ENCODE data around the gene GRIK1.
A peak's percentile ranks its signal among the peaks of the same experiment; 100 is the strongest.

Gene GRIK1

DNA sequence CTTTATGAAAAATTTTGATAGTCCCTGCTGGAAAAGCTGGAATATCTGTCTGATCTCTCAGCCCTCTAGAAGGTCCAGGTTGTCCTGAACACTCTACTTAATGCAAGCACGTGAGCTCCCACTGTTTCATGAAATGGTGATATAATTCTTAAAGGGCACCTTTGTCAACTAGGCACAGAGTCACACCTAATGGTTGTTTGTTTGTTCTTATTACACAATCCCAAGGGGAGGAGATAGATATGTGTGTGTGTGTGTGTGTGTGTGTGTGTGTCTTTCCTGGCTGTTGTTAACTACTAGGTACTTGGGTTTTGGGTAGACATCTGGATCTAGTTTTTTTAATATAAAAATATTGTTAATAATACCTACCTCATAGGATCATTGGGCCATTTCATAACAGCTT lies 63.9 kb downstream of the GRIK1 start:
- H3K4me3 ChIP-seq (ENCODE audit: low read length) = no peak overlapping the region
- no peaks in the 10 kb centered on the region for H3K36me3 ChIP-seq (ENCODE audit: control insufficient read depth, insufficient read depth, low read length)
- H3K27me3 ChIP-seq (ENCODE audit: control insufficient read depth, insufficient read depth, low read length) = no peaks in the 10 kb centered on the region
- H3K4me1 ChIP-seq (ENCODE audit: control insufficient read depth, insufficient read depth, low read length) = no peaks in the 10 kb centered on the region
- H3K9me3 ChIP-seq (ENCODE audit: control insufficient read depth, insufficient read depth, low read length) = no peaks in the 10 kb centered on the region
- no CpG with 5 or more reads among the region's 1 CpG for WGBS (ENCODE audit: insufficient coverage, insufficient read length)
- no peak for DNase-seq (ENCODE audit: low read depth, low spot score)
- H3K27ac ChIP-seq (ENCODE audit: low read length) = no peak overlapping the region

DNA sequence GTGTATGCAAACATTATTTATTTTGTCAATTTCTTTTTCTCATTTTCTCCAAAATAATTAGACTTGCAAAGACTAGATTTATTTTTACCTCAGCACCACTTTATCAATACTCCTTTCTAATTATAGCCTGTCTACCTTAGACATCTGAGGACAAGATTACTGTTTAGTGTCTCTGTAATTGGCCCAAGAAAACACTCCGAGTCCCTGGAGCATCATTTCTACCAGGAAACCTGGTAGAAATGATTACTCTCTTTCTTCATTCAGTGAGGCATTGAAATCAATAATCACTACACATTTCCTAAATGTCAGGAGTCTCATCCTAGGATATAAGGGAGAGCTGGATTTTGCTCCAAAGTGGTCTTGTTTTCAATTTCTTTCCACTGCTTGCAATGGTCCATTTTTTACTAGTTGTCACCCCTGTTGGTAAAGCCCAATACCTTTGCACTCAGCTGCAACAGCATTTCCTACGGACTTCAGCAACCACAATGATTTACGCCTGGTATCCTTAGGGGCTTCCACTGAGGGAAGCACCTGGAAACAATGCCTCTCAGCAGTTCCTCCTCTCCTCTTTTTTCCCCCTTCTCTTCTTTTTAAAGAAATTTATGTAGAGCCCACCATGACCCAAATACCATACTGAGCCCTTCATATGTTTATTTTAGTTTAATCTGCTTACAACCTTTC lies 64.6 kb downstream of the GRIK1 start:
- no peaks in the 10 kb centered on the region for H3K4me1 ChIP-seq (ENCODE audit: control insufficient read depth, insufficient read depth, low read length)
- no peaks in the 10 kb centered on the region for H3K9me3 ChIP-seq (ENCODE audit: control insufficient read depth, insufficient read depth, low read length)
- WGBS (ENCODE audit: insufficient coverage, insufficient read length) = no CpG with 5 or more reads among the region's 3 CpGs
- H3K4me3 ChIP-seq (ENCODE audit: low read length) = no peak overlapping the region
- H3K36me3 ChIP-seq (ENCODE audit: control insufficient read depth, insufficient read depth, low read length) = no peaks in the 10 kb centered on the region
- H3K27me3 ChIP-seq (ENCODE audit: control insufficient read depth, insufficient read depth, low read length) = no peaks in the 10 kb centered on the region
- DNase-seq (ENCODE audit: low read depth, low spot score) = no peak
- no peak overlapping the region for H3K27ac ChIP-seq (ENCODE audit: low read length)

DNA sequence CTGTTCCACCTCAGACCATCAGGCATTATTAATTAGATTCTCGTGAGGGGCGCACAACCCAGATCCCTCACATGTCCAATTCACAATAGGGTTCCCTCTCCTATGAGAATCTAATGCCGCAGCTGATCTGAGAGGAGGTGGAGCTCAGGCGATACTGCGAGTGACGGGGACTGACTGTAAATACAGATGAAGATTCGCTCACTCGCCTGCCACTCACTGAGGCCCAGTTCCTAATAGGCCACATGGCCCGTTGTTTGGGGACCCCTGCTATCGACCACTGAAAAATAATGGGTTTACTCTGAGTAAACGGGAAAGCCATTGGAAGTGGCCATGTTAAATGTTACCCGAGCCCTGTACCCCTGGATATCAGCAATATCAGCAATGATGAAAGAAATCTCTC lies 65.9 kb downstream of the GRIK1 start:
- H3K27me3 ChIP-seq (ENCODE audit: control insufficient read depth, insufficient read depth, low read length) = no peaks in the 10 kb centered on the region
- H3K4me3 ChIP-seq (ENCODE audit: low read length) = no peak overlapping the region
- no peaks in the 10 kb centered on the region for H3K9me3 ChIP-seq (ENCODE audit: control insufficient read depth, insufficient read depth, low read length)
- H3K36me3 ChIP-seq (ENCODE audit: control insufficient read depth, insufficient read depth, low read length) = no peaks in the 10 kb centered on the region
- H3K4me1 ChIP-seq (ENCODE audit: control insufficient read depth, insufficient read depth, low read length) = no peaks in the 10 kb centered on the region
- WGBS (ENCODE audit: insufficient coverage, insufficient read length) = no CpG with 5 or more reads among the region's 12 CpGs
- DNase-seq (ENCODE audit: low read depth, low spot score) = no peak
- no peak overlapping the region for H3K27ac ChIP-seq (ENCODE audit: low read length)

DNA sequence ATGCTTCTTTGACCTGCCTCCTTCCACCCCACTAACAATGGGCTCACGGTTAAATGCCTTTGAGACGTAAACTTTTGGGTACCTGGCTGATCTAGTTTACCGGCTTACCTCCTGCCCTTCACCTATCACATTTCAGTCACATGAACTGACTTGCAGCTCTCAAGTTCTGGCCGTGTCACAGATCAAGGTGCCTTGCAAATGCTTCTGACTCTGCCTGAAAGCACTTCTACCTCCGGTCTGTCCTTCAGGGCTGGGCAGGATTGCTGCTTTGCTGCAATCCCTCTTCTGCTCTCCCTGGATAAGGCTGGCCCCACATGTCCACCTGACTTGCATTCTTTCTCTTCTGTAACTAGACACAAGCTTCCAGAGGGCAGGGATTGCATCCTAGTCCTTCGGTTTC lies 69.0 kb downstream of the GRIK1 start:
- Histone ChIP-seq H3K4me1 (ENCODE audit: control insufficient read depth, insufficient read depth, low read length) (no peaks in the 10 kb centered on the region), H3K27me3 (ENCODE audit: control insufficient read depth, insufficient read depth, low read length) (no peaks in the 10 kb centered on the region), H3K4me3 (ENCODE audit: low read length) (no peak overlapping the region), H3K27ac (ENCODE audit: low read length) (no peak overlapping the region), H3K9me3 (ENCODE audit: control insufficient read depth, insufficient read depth, low read length) (no peaks in the 10 kb centered on the region), H3K36me3 (ENCODE audit: control insufficient read depth, insufficient read depth, low read length) (no peaks in the 10 kb centered on the region)
- WGBS (ENCODE audit: insufficient coverage, insufficient read length) = no CpG with 5 or more reads among the region's 6 CpGs
- DNase-seq (ENCODE audit: low read depth, low spot score) = peak; percentile 16

DNA sequence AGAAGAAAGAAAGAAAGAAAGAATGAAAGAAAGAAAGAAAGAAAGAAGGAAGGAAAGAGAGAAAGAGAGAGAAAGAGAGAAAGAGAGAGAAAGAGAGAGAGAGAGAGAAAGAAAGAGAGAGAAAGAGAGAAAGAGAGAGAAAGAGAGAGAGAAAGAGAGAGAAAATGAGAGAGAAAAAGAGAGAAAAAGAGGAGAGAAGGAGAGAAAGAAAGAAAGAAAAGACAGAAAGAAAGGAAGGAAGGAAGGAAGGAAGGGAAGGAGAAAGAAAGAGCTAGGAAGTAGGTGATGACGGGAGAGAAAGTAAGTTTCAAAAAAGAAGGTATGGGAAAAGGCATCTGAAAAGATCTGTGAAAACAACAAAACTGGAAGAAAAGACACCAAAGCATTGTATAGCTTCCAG lies 72.0 kb downstream of the GRIK1 start:
- WGBS (ENCODE audit: insufficient coverage, insufficient read length) = 100% methylated on average over 1 of the region's 1 CpG
- Histone ChIP-seq H3K9me3 (ENCODE audit: control insufficient read depth, insufficient read depth, low read length) (no peaks in the 10 kb centered on the region), H3K36me3 (ENCODE audit: control insufficient read depth, insufficient read depth, low read length) (no peaks in the 10 kb centered on the region), H3K4me3 (ENCODE audit: low read length) (no peak overlapping the region), H3K4me1 (ENCODE audit: control insufficient read depth, insufficient read depth, low read length) (no peaks in the 10 kb centered on the region), H3K27me3 (ENCODE audit: control insufficient read depth, insufficient read depth, low read length) (no peaks in the 10 kb centered on the region), H3K27ac (ENCODE audit: low read length) (no peak overlapping the region)
- no peak for DNase-seq (ENCODE audit: low read depth, low spot score)

DNA sequence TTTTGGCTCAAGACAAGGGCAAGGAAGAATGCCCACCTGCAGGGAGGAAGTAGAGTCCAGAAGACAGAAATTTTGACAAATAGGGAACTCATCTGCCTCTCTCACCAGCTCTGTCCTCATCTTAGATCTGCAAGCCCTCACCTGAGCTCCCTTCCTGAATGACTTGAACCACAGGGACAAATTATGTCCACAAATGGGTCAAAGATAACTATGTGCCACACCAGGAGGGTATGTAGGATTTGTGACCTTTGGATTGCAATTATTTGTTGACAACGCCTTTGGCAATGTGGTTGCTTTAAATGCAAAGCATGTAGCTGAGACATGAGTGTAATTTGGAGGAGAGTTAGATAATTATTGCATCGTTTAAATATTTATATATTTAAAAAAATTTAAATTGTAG lies 79.5 kb downstream of the GRIK1 start:
- H3K36me3 ChIP-seq (ENCODE audit: control insufficient read depth, insufficient read depth, low read length) = no peaks in the 10 kb centered on the region
- no peaks in the 10 kb centered on the region for H3K9me3 ChIP-seq (ENCODE audit: control insufficient read depth, insufficient read depth, low read length)
- WGBS (ENCODE audit: insufficient coverage, insufficient read length) = no CpG with 5 or more reads among the region's 2 CpGs
- H3K4me3 ChIP-seq (ENCODE audit: low read length) = no peak overlapping the region
- DNase-seq (ENCODE audit: low read depth, low spot score) = no peak
- H3K27ac ChIP-seq (ENCODE audit: low read length) = no peak overlapping the region
- no peaks in the 10 kb centered on the region for H3K27me3 ChIP-seq (ENCODE audit: control insufficient read depth, insufficient read depth, low read length)
- H3K4me1 ChIP-seq (ENCODE audit: control insufficient read depth, insufficient read depth, low read length) = no peaks in the 10 kb centered on the region

DNA sequence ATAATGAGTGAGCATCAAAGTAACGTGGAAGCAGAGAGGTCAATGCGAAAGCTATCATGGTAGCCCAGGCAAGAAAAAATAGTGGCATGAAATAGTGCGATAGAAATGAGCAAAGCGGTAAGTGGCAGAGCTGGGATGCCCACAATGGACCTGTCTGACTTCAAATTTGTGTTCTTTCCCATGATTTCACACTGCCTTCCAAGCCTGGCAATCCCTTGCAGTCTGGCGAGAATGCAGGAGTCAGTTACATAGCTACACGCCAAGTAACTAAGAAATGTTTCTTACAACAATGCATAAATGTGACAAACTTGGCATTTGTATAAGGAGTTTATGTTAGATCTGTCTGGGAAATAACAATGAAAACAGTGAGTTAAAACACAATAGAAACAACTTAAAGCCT lies 82.6 kb downstream of the GRIK1 start:
- Histone ChIP-seq H3K4me1 (ENCODE audit: control insufficient read depth, insufficient read depth, low read length) (no peaks in the 10 kb centered on the region), H3K27me3 (ENCODE audit: control insufficient read depth, insufficient read depth, low read length) (no peaks in the 10 kb centered on the region), H3K36me3 (ENCODE audit: control insufficient read depth, insufficient read depth, low read length) (no peaks in the 10 kb centered on the region), H3K9me3 (ENCODE audit: control insufficient read depth, insufficient read depth, low read length) (no peaks in the 10 kb centered on the region), H3K4me3 (ENCODE audit: low read length) (no peak overlapping the region), H3K27ac (ENCODE audit: low read length) (no peak overlapping the region)
- no CpG with 5 or more reads among the region's 6 CpGs for WGBS (ENCODE audit: insufficient coverage, insufficient read length)
- DNase-seq (ENCODE audit: low read depth, low spot score) = no peak

DNA sequence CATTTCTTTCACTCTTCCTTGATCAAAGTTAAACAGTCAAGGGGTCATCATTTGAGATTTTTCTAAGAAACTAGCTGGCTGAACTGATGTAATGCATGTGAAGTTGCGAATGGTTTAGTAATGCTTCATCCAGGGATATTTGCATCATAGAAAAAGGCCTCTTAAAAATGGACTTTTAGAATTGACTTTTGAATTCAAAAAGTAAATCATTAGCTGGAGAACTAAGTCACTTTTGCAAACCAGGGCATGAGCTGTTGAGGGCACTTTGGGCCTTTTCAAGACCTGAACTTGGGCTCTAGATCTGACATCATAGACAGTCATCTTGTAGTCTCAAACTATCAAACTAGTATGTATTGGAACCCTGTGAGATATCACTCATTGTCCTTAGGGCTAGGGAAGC lies 85.0 kb downstream of the GRIK1 start:
- H3K9me3 ChIP-seq (ENCODE audit: control insufficient read depth, insufficient read depth, low read length) = no peaks in the 10 kb centered on the region
- no peak for DNase-seq (ENCODE audit: low read depth, low spot score)
- H3K36me3 ChIP-seq (ENCODE audit: control insufficient read depth, insufficient read depth, low read length) = no peaks in the 10 kb centered on the region
- H3K27ac ChIP-seq (ENCODE audit: low read length) = no peak overlapping the region
- no peaks in the 10 kb centered on the region for H3K4me1 ChIP-seq (ENCODE audit: control insufficient read depth, insufficient read depth, low read length)
- no CpG with 5 or more reads among the region's 1 CpG for WGBS (ENCODE audit: insufficient coverage, insufficient read length)
- H3K4me3 ChIP-seq (ENCODE audit: low read length) = no peak overlapping the region
- H3K27me3 ChIP-seq (ENCODE audit: control insufficient read depth, insufficient read depth, low read length) = no peaks in the 10 kb centered on the region

DNA sequence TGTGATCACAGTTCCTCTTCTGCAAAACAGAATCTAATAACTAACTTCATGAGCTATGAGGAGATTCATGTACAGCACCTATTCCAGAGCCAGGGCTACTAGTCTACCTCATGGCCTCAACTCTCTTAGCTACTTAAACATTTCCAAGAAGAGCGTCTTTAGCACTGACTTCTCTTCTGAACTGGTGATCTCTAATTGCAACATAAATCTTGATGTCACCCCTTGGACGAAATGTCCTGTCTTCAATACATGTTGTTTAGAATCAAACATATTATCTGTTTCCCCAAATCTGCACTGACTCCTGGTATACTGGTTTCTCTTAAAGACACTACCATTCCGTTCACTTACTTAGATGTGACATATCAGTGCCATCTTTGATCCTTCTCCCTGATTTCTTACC lies 88.2 kb downstream of the GRIK1 start:
- Histone ChIP-seq H3K9me3 (ENCODE audit: control insufficient read depth, insufficient read depth, low read length) (no peaks in the 10 kb centered on the region), H3K4me1 (ENCODE audit: control insufficient read depth, insufficient read depth, low read length) (no peaks in the 10 kb centered on the region), H3K27ac (ENCODE audit: low read length) (no peak overlapping the region), H3K4me3 (ENCODE audit: low read length) (no peak overlapping the region), H3K27me3 (ENCODE audit: control insufficient read depth, insufficient read depth, low read length) (no peaks in the 10 kb centered on the region), H3K36me3 (ENCODE audit: control insufficient read depth, insufficient read depth, low read length) (no peaks in the 10 kb centered on the region)
- no peak for DNase-seq (ENCODE audit: low read depth, low spot score)
- no CpG with 5 or more reads among the region's 3 CpGs for WGBS (ENCODE audit: insufficient coverage, insufficient read length)

DNA sequence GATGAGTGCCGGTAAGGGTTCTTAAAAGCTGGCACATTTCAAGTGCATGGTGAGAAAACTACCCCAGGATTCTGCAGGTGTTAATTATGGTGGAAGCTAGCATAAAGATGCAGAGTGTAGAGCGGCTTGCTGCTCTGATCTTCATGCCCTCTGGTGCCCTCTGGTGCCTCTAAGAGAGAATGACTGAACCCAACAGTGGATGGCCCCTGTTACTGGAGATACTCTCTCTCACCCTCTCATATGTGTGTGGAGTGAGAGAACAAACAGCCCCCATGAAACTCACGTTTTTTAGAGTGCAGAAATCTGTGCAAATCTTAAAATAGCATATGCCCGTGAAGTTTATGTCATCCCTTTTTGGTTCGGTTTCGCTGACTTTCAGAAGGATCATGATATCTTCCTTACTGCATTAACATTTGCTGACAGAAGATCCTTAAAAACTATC lies 90.0 kb downstream of the GRIK1 start:
- Histone ChIP-seq H3K4me3 (ENCODE audit: low read length) (no peak overlapping the region), H3K9me3 (ENCODE audit: control insufficient read depth, insufficient read depth, low read length) (no peaks in the 10 kb centered on the region), H3K27ac (ENCODE audit: low read length) (no peak overlapping the region), H3K27me3 (ENCODE audit: control insufficient read depth, insufficient read depth, low read length) (no peaks in the 10 kb centered on the region), H3K4me1 (ENCODE audit: control insufficient read depth, insufficient read depth, low read length) (no peaks in the 10 kb centered on the region), H3K36me3 (ENCODE audit: control insufficient read depth, insufficient read depth, low read length) (no peaks in the 10 kb centered on the region)
- WGBS (ENCODE audit: insufficient coverage, insufficient read length) = no CpG with 5 or more reads among the region's 6 CpGs
- DNase-seq (ENCODE audit: low read depth, low spot score) = peak; percentile 60

DNA sequence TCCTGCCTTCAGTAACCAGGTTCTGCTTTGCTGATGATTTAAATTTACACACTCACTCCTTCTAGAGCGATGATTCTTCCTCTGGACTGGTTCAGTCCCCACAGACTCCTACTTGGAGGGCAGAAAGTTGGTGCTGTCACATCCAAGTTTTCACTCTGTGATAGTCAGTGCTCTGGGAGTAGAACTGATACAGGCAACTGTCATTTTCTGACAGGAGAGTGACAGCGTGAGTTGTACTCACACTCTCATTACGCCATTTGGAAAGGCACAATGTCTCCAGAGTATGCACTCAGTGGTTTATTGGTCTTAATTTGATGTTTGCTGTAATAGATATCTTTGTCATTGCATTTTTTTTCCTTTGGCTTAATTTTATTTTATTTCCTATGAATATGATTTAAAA lies 96.0 kb downstream of the GRIK1 start:
- Histone ChIP-seq H3K27me3 (ENCODE audit: control insufficient read depth, insufficient read depth, low read length) (no peaks in the 10 kb centered on the region), H3K27ac (ENCODE audit: low read length) (no peak overlapping the region), H3K36me3 (ENCODE audit: control insufficient read depth, insufficient read depth, low read length) (no peaks in the 10 kb centered on the region), H3K9me3 (ENCODE audit: control insufficient read depth, insufficient read depth, low read length) (no peaks in the 10 kb centered on the region), H3K4me1 (ENCODE audit: control insufficient read depth, insufficient read depth, low read length) (no peaks in the 10 kb centered on the region), H3K4me3 (ENCODE audit: low read length) (no peak overlapping the region)
- WGBS (ENCODE audit: insufficient coverage, insufficient read length) = no CpG with 5 or more reads among the region's 3 CpGs
- no peak for DNase-seq (ENCODE audit: low read depth, low spot score)
